Thyroid gland (tissue), 4 donors: ENCODE data around the gene CA10.

ENCODE experiments used
- CTCF ChIP-seq, 6 experiments: fragments of 200-600 bp in 3 of 6; fragments of 450-650 bp in 3 of 6; sonication (generic) in 3 of 6; IDR thresholded peaks; one replicate each; pipeline ENCODE4 v1.5.1; 2016 to 2019; ENCODE audit warnings: antibody characterized with exemption in 6 of 6, mild to moderate bottlenecking in 2 of 6, inconsistent platforms in 1 of 6, moderate library complexity in 1 of 6
- POLR2A ChIP-seq, 2 donors: fragments of 450-650 bp; IDR thresholded peaks; one replicate each; pipeline ENCODE4 v1.6.1; 2017; ENCODE audit warnings: antibody characterized with exemption in 2 of 2, mild to moderate bottlenecking in 2 of 2, moderate library complexity in 1 of 2

- no peak for TF ChIP-seq CTCF (IDR thresholded peaks at IDR 0.05)
- TF ChIP-seq POLR2A (IDR thresholded peaks at IDR 0.05) = no peak
Measured at GRCh38 chr17:51911237-51911636, 247.3 kb downstream of the CA10 start.
